Fibroblast of villous mesenchyme (primary cell): Measurements from ENCODE around the gene MYH10. TPM values are rescaled to one million over a fixed set of nuclear protein-coding genes. Genes with fewer than 3 reads are reported as not detected.

Source experiments
- DNase-seq: peaks from one replicate; pipeline ENCODE4 v3.0.0-alpha.2; 2010; ENCODE audit warnings: low read depth
- H3K4me3 ChIP-seq: 2 replicates; pipeline ENCODE4 v1.5.1; 2011; ENCODE audit warnings: low read depth, mild to moderate bottlenecking, low read length
- total RNA-seq: library from RNA; depleted of rRNA; stranded (reverse); fragments of >200 nt; gene quantifications from 2 replicates; pipeline ENCODE4 v1.2.3, GENCODE V29; 2012
- TF ChIP-seq, protein P1 (sequence below): IDR thresholded peaks from 2 replicates; pipeline ENCODE4 v1.5.1; 2012; ENCODE audit warnings: low read depth, mild to moderate bottlenecking, low read length; ENCODE audit not compliant: insufficient read depth

The MYH10 gene
- total RNA-seq, 1 donor = 94.1 TPM

DNA sequence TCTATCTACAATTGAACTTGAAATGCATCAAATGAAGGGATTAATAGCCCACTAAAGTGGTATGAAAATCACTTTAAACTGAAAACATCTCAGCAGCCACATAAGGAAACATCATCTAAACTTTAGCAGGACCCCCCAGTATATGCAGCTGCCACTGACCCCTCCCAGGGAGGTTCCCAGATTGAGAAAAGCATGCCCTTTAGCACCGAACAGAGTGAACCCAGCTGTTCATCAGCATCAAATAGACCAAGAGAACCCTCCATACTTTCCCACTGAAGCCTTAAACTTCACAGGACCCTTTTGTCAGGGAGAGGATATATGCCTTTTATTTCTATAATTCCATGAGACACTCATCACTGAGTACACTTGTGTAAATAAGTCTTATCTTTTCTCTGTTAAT lies 44.6 kb downstream of the MYH10 start:
- DNase-seq = no peak
- TF ChIP-seq, protein P1, sequence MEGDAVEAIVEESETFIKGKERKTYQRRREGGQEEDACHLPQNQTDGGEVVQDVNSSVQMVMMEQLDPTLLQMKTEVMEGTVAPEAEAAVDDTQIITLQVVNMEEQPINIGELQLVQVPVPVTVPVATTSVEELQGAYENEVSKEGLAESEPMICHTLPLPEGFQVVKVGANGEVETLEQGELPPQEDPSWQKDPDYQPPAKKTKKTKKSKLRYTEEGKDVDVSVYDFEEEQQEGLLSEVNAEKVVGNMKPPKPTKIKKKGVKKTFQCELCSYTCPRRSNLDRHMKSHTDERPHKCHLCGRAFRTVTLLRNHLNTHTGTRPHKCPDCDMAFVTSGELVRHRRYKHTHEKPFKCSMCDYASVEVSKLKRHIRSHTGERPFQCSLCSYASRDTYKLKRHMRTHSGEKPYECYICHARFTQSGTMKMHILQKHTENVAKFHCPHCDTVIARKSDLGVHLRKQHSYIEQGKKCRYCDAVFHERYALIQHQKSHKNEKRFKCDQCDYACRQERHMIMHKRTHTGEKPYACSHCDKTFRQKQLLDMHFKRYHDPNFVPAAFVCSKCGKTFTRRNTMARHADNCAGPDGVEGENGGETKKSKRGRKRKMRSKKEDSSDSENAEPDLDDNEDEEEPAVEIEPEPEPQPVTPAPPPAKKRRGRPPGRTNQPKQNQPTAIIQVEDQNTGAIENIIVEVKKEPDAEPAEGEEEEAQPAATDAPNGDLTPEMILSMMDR = no peak
- no peak overlapping the region for H3K4me3 ChIP-seq

- TF ChIP-seq, protein P1 = no peak
- no peak overlapping the region for H3K4me3 ChIP-seq
- DNase-seq = no peak
These were observed 46.6 kb downstream of the MYH10 start for GRCh38 chr17:8583954-8584353.

- H3K4me3 ChIP-seq = no peak overlapping the region
- TF ChIP-seq, protein P1 = no peak
- DNase-seq = no peak
These were observed 49.4 kb downstream of the MYH10 start for GRCh38 chr17:8580952-8581658.

DNA sequence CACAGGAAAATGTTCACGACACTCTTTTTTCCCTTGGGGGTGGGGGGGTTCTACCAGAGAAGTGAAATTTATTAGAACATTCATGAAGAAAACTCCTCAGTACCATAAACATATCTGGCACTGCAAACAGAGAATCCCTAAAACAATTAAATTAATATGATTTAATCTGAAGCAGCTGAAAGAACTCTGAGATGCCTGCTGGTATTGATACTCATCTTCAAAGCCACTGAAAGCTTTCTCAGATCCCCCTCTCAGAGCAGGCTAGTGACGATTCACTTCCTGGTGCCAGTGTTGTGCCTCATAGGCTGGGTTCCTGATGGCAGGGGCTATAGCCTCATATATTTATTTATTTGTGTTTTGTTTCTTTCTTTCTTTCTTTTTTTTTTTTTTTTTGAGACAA lies 52.7 kb downstream of the MYH10 start:
- no peak overlapping the region for H3K4me3 ChIP-seq
- DNase-seq = no peak

GRCh38 chr17:8576559-8577294 lies 53.8 kb downstream of the MYH10 start:
- H3K4me3 ChIP-seq = no peak overlapping the region

More for the DNA sequence above, 52.7 kb downstream of the MYH10 start:
- TF ChIP-seq, protein P1 = no peak

DNA sequence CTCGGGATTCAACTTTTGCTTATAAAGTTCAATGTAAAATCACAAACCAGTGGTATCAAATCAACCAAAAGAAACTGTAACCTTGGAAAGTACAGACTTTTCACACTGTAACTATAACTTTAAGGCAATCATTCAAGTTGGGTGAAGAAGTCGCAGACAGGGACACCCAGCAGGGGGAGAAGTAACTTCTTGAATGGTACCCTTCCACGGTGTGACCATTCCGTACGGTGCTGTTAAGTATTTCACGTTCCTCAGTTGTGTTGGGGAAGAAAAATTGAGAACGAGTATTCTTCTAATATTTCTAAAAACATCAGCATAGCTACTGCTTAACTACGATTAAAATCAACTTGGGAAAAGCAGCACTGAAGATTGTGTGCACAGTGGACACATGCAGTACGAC lies 55.8 kb downstream of the MYH10 start:
- no peak overlapping the region for H3K4me3 ChIP-seq
- TF ChIP-seq, protein P1 = peak; percentile 47
- peak; percentile 32 for DNase-seq

More at GRCh38 chr17:8576559-8577294, 53.8 kb downstream of the MYH10 start:
- DNase-seq = no peak
- TF ChIP-seq, protein P1 = no peak
